Measurements from ENCODE around the gene UCK2.

DNA sequence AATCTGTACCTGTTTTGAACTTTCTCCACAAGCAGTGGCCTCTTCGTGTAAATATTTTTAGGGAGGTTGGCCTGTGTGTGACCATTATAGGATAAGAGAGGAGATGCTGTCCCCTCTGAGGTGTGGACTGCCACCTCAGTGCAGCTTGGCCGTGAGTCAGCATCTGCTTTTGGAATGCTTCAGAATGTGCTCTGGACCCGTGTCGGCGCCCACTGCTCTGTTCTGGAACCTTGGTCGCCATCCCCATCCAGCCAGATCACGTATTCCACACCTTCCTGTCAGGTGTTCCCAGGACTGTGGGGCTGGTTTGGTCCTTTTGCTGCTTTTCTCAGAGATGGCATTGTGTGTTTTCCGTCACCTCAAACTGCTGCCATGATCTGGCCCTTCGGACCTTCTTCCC is 5.5 kb downstream of the UCK2 start:
- TF ChIP-seq, protein P1, sequence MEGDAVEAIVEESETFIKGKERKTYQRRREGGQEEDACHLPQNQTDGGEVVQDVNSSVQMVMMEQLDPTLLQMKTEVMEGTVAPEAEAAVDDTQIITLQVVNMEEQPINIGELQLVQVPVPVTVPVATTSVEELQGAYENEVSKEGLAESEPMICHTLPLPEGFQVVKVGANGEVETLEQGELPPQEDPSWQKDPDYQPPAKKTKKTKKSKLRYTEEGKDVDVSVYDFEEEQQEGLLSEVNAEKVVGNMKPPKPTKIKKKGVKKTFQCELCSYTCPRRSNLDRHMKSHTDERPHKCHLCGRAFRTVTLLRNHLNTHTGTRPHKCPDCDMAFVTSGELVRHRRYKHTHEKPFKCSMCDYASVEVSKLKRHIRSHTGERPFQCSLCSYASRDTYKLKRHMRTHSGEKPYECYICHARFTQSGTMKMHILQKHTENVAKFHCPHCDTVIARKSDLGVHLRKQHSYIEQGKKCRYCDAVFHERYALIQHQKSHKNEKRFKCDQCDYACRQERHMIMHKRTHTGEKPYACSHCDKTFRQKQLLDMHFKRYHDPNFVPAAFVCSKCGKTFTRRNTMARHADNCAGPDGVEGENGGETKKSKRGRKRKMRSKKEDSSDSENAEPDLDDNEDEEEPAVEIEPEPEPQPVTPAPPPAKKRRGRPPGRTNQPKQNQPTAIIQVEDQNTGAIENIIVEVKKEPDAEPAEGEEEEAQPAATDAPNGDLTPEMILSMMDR (IDR thresholded peaks at IDR 0.05) = no peak
- no peak for TF ChIP-seq EP300 (IDR thresholded peaks at IDR 0.05)

All from sigmoid colon (tissue), 4 donors.